Brain microvascular endothelial cell (primary cell): ENCODE data around the gene RBM42.

Experiments
- DNase-seq: peaks from one replicate; pipeline ENCODE4 v3.0.0-alpha.2; 2020
- H3K27ac ChIP-seq: fragments of 250-450 bp; sonication (Bioruptor Pico); 2 replicates; pipeline ENCODE4 v1.5.1; 2020; ENCODE audit warnings: mild to moderate bottlenecking, moderate library complexity
- H3K27me3 ChIP-seq: fragments of 250-450 bp; sonication (Bioruptor Pico); replicated peaks from 2 replicates; pipeline ENCODE4 v1.5.1; 2020; ENCODE audit warnings: mild to moderate bottlenecking
- H3K36me3 ChIP-seq: fragments of 250-450 bp; sonication (Bioruptor Pico); replicated peaks from 2 replicates; pipeline ENCODE4 v1.5.1; 2020; ENCODE audit warnings: mild to moderate bottlenecking
- H3K4me3 ChIP-seq: 2 replicates; pipeline ENCODE4 v1.5.1; 2011; ENCODE audit warnings: low read depth, mild to moderate bottlenecking, control low read depth, low read length, moderate library complexity
- CTCF ChIP-seq: IDR thresholded peaks from 2 replicates; pipeline ENCODE4 v1.5.1; 2011; ENCODE audit warnings: low read depth, mild to moderate bottlenecking, moderate library complexity, low read length, control low read depth, inconsistent platforms; ENCODE audit errors: missing control alignments
- in situ Hi-C: cut with HindIII; loops from 2 replicates; pipeline ENCODE4 v1.10.0; 2017; ENCODE audit warnings: low sequenced_read_pairs, low pct_ligation_motif_present

RBM42 gene

GRCh38 chr19:35622750-35623149, 6.1 kb upstream of the RBM42 start:
- no peaks in the 10 kb centered on the region for H3K27me3 ChIP-seq
- no peaks in the 10 kb centered on the region for H3K36me3 ChIP-seq
- in situ Hi-C loops = no loop called here
- no peak for TF ChIP-seq CTCF
- no peak for DNase-seq
- H3K27ac ChIP-seq = no peak overlapping the region
- no peak overlapping the region for H3K4me3 ChIP-seq

GRCh38 chr19:35623327-35624010, 5.4 kb upstream of the RBM42 start:
- H3K27ac ChIP-seq = no peak overlapping the region
- no peak for TF ChIP-seq CTCF
- H3K27me3 ChIP-seq = no peaks in the 10 kb centered on the region
- H3K36me3 ChIP-seq = no peaks in the 10 kb centered on the region
- DNase-seq = no peak
- in situ Hi-C loops = no loop called here
- H3K4me3 ChIP-seq = no peak overlapping the region

GRCh38 chr19:35628264-35628564, 622 bp upstream of the RBM42 start:
- H3K4me3 ChIP-seq = peak overlapping the region; percentile 97
- in situ Hi-C loops = no loop called here
- DNase-seq = no peak
- no peaks in the 10 kb centered on the region for H3K27me3 ChIP-seq
- H3K36me3 ChIP-seq = peaks cover 30% of the 10 kb centered on the region
- H3K27ac ChIP-seq = peak overlapping the region; percentile 79
- no peak for TF ChIP-seq CTCF

GRCh38 chr19:35629332-35629633, 447 bp downstream of the RBM42 start:
- DNase-seq = no peak
- in situ Hi-C loops = no loop called here
- Histone ChIP-seq H3K27ac (peak overlapping the region; percentile 73), H3K36me3 (peaks cover 38% of the 10 kb centered on the region), H3K4me3 (peak overlapping the region; percentile 97), H3K27me3 (no peaks in the 10 kb centered on the region)
- TF ChIP-seq CTCF = no peak

- peaks cover 71% of the 10 kb centered on the region for H3K36me3 ChIP-seq
- no peak for DNase-seq
- in situ Hi-C loops = no loop called here
- no peak for TF ChIP-seq CTCF
- H3K4me3 ChIP-seq = no peak overlapping the region
- no peak overlapping the region for H3K27ac ChIP-seq
- H3K27me3 ChIP-seq = no peaks in the 10 kb centered on the region
These were observed 5.0 kb downstream of the RBM42 start for GRCh38 chr19:35633727-35634440.

- TF ChIP-seq CTCF = no peak
- no peak overlapping the region for H3K4me3 ChIP-seq
- no peaks in the 10 kb centered on the region for H3K27me3 ChIP-seq
- in situ Hi-C loops = no loop called here
- no peak overlapping the region for H3K27ac ChIP-seq
- peaks cover 57% of the 10 kb centered on the region for H3K36me3 ChIP-seq
- no peak for DNase-seq
These were observed 7.8 kb downstream of the RBM42 start for GRCh38 chr19:35636651-35637050.
